CD14-positive monocyte (primary cell): ENCODE measurements around the gene VSX2. TPM values are rescaled to one million over a fixed set of nuclear protein-coding genes. Genes with fewer than 3 reads are reported as not detected.

ENCODE experiments used
- DNase-seq, 3 donors: peaks; one replicate each; pipeline ENCODE4 v3.0.0-alpha.2; 2011 to 2022
- H2AFZ ChIP-seq: 2 replicates; pipeline ENCODE4 v1.6.0; 2012; ENCODE audit warnings: mild to moderate bottlenecking, low read depth, low read length, inconsistent platforms; ENCODE audit not compliant: insufficient read depth, poor library complexity, severe bottlenecking
- H3K27ac ChIP-seq, 2 donors: 1 replicate in 1 of 2; 2 replicates in 1 of 2; pipeline ENCODE4 v1.5.1; 2012 to 2013; ENCODE audit warnings: low read length in 2 of 2, control low read depth in 1 of 2, inconsistent platforms in 1 of 2, low read depth in 1 of 2, mild to moderate bottlenecking in 1 of 2
- H3K27me3 ChIP-seq, 2 donors: one replicate each; pipeline versions ENCODE4 v1.6.0 to v1.6.1; 2011 to 2013; ENCODE audit warnings: low read length in 2 of 2; ENCODE audit not compliant: control insufficient read depth in 2 of 2, insufficient read depth in 2 of 2
- H3K36me3 ChIP-seq, 2 donors: replicated peaks in 1 of 2; 1 replicate in 1 of 2; 2 replicates in 1 of 2; pipeline versions ENCODE4 v1.5.1 to v1.6.1; 2012 to 2013; ENCODE audit warnings: low read length in 2 of 2, control low read depth in 1 of 2, inconsistent platforms in 1 of 2, mild to moderate bottlenecking in 1 of 2; ENCODE audit not compliant: insufficient read depth in 2 of 2, control insufficient read depth in 1 of 2
- H3K4me1 ChIP-seq, 2 donors: 1 replicate in 1 of 2; 2 replicates in 1 of 2; pipeline versions ENCODE4 v1.5.1 to v1.6.1; 2012 to 2013; ENCODE audit warnings: low read length in 2 of 2, control low read depth in 1 of 2, inconsistent platforms in 1 of 2, mild to moderate bottlenecking in 1 of 2, moderate library complexity in 1 of 2; ENCODE audit not compliant: insufficient read depth in 2 of 2, control insufficient read depth in 1 of 2
- H3K4me2 ChIP-seq: replicated peaks from 2 replicates; pipeline ENCODE3; 2012; ENCODE audit warnings: low read length, moderate library complexity, mild to moderate bottlenecking; ENCODE audit not compliant: poor library complexity, severe bottlenecking; ENCODE audit errors: extremely low read depth
- H3K4me3 ChIP-seq, 3 experiments: fragments of 200-600 bp in 1 of 3; sonication (generic) in 1 of 3; replicated peaks in 1 of 3; 1 replicate in 2 of 3; 2 replicates in 1 of 3; pipeline ENCODE4 v1.5.1; 2011 to 2013; ENCODE audit warnings: low read length in 3 of 3, mild to moderate bottlenecking in 3 of 3, control low read depth in 2 of 3, low read depth in 2 of 3, inconsistent platforms in 1 of 3, moderate library complexity in 1 of 3
- H3K79me2 ChIP-seq: 2 replicates; pipeline ENCODE4 v1.6.0; 2012; ENCODE audit warnings: mild to moderate bottlenecking, control low read depth, inconsistent platforms, low read length, moderate library complexity; ENCODE audit not compliant: insufficient read depth
- H3K9ac ChIP-seq: 2 replicates; pipeline ENCODE4 v1.6.0; 2017; ENCODE audit warnings: low read length, mild to moderate bottlenecking; ENCODE audit not compliant: insufficient read depth, poor library complexity, severe bottlenecking
- H3K9me3 ChIP-seq, 2 donors: replicated peaks in 1 of 2; 1 replicate in 1 of 2; 2 replicates in 1 of 2; pipeline versions ENCODE4 v1.5.1 to v1.6.1; 2012 to 2013; ENCODE audit warnings: low read length in 2 of 2, control low read depth in 1 of 2; ENCODE audit not compliant: control insufficient read depth in 1 of 2, insufficient read depth in 1 of 2
- H4K20me1 ChIP-seq: 2 replicates; pipeline ENCODE4 v1.6.0; 2012; ENCODE audit warnings: mild to moderate bottlenecking, low read length, control low read depth, moderate library complexity; ENCODE audit not compliant: insufficient read depth
- H3K27ac Mint-ChIP-seq, 7 donors: one replicate each; pipeline ENCODE4 v1.8.0; 2020; ENCODE audit warnings: mild to moderate bottlenecking in 7 of 7, mixed read lengths in 7 of 7, moderate library complexity in 6 of 7, inconsistent platforms in 2 of 7
- H3K27me3 Mint-ChIP-seq, 3 donors: one replicate each; pipeline ENCODE4 v1.8.0; 2021 to 2022; ENCODE audit warnings: low read depth in 3 of 3, mild to moderate bottlenecking in 3 of 3, mixed read lengths in 3 of 3, moderate library complexity in 3 of 3, inconsistent platforms in 1 of 3
- H3K36me3 Mint-ChIP-seq, 2 donors: one replicate each; pipeline ENCODE4 v1.8.0; 2020; ENCODE audit warnings: mixed read lengths in 2 of 2, inconsistent platforms in 1 of 2, mild to moderate bottlenecking in 1 of 2
- H3K4me1 Mint-ChIP-seq: one replicate; pipeline ENCODE4 v1.8.0; 2020; ENCODE audit warnings: mild to moderate bottlenecking, mixed read lengths
- H3K4me3 Mint-ChIP-seq, 2 donors: one replicate each; pipeline ENCODE4 v1.8.0; 2020; ENCODE audit warnings: mild to moderate bottlenecking in 2 of 2, mixed read lengths in 2 of 2, moderate library complexity in 1 of 2
- H3K9me3 Mint-ChIP-seq, 7 donors: one replicate each; pipeline ENCODE4 v1.8.0; 2020 to 2022; ENCODE audit warnings: mixed read lengths in 7 of 7, mild to moderate bottlenecking in 6 of 7, moderate library complexity in 6 of 7, inconsistent platforms in 2 of 7
- WGBS: methylation state at CpG from one replicate; pipeline ENCODE4 v1.1.5; 2013; ENCODE audit warnings: missing lambda C conversion rate; ENCODE audit not compliant: insufficient coverage; 5-methylcytosine and 5-hydroxymethylcytosine counted together
- intact Hi-C, 2 donors: fragments of 100-400 bp; cut with micrococcal nuclease; formaldehyde crosslinking; loops; one replicate each; pipeline versions ENCODE4 v1.15.0 to v1.15.1; 2023
- polyA plus RNA-seq, 3 donors: library from polyadenylated mRNA; depleted of rRNA in 1 of 3; unstranded in 2 of 3; stranded (reverse) in 1 of 3; fragments of 300-500 nt in 2 of 3; fragments of >200 nt in 1 of 3; fragmentation: Illumina TruSeq in 2 of 3; gene quantifications; 1 replicate in 2 of 3; 2 replicates in 1 of 3; pipeline ENCODE4 v1.2.3, GENCODE V29; 2012 to 2021
- TF ChIP-seq, protein P1 (sequence below): fragments of 200-600 bp; IDR thresholded peaks from one replicate; pipeline ENCODE4 v1.8.0; 2022; ENCODE audit warnings: antibody characterized with exemption, mild to moderate bottlenecking

Gene VSX2
- polyA plus RNA-seq, 3 donors, result not detected

DNA sequence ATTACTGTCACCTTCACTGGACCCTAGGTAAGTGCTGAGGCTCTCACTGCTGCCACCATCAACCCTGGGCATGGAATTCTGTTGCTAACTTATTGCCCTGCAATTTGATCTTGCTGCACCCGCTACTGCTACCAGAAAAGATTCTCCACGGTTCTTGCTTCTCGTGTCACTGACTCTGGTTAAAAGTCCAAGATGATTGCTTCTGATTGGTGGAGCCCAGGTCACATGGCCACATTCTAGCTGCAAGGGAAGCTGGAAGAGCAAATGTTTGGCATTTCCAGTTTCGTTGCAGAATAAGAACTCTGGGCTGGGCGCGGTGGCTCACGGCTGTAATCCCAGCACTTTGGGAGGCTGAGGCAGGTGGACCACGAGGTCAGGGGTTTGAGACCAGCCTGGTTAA lies 7.5 kb upstream of the VSX2 start:
- no peaks in the 10 kb centered on the region for H3K4me1 ChIP-seq
- H3K27ac Mint-ChIP-seq, result no peak overlapping the region
- H3K27ac ChIP-seq, result no peak overlapping the region
- H3K4me3 ChIP-seq, result no peak overlapping the region
- H3K9me3 Mint-ChIP-seq, result peaks cover 5 to 17% (median 16%) of the 10 kb centered on the region in 7 donors
- DNase-seq, result no peak
- H3K4me2 ChIP-seq, result no peak overlapping the region
- peaks cover 32 to 68% (median 45%) of the 10 kb centered on the region in 3 donors for H3K27me3 Mint-ChIP-seq
- H3K27me3 ChIP-seq, result peaks cover 0 to 28% of the 10 kb centered on the region in 2 donors
- H4K20me1 ChIP-seq, result no peaks in the 10 kb centered on the region
- intact Hi-C loops, result no loop called here
- WGBS, result 85% methylated on average over 8 of the region's 8 CpGs
- H3K4me1 Mint-ChIP-seq, result no peaks in the 10 kb centered on the region
- H3K4me3 Mint-ChIP-seq, result no peak overlapping the region
- TF ChIP-seq, protein P1, sequence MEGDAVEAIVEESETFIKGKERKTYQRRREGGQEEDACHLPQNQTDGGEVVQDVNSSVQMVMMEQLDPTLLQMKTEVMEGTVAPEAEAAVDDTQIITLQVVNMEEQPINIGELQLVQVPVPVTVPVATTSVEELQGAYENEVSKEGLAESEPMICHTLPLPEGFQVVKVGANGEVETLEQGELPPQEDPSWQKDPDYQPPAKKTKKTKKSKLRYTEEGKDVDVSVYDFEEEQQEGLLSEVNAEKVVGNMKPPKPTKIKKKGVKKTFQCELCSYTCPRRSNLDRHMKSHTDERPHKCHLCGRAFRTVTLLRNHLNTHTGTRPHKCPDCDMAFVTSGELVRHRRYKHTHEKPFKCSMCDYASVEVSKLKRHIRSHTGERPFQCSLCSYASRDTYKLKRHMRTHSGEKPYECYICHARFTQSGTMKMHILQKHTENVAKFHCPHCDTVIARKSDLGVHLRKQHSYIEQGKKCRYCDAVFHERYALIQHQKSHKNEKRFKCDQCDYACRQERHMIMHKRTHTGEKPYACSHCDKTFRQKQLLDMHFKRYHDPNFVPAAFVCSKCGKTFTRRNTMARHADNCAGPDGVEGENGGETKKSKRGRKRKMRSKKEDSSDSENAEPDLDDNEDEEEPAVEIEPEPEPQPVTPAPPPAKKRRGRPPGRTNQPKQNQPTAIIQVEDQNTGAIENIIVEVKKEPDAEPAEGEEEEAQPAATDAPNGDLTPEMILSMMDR, result no peak
- H3K79me2 ChIP-seq, result no peaks in the 10 kb centered on the region
- no peaks in the 10 kb centered on the region for H3K36me3 Mint-ChIP-seq
- no peaks in the 10 kb centered on the region for H3K36me3 ChIP-seq
- peaks cover 7% of the 10 kb centered on the region in 2 donors for H3K9me3 ChIP-seq
- no peak overlapping the region for H3K9ac ChIP-seq
- H2AFZ ChIP-seq, result no peak overlapping the region

DNA sequence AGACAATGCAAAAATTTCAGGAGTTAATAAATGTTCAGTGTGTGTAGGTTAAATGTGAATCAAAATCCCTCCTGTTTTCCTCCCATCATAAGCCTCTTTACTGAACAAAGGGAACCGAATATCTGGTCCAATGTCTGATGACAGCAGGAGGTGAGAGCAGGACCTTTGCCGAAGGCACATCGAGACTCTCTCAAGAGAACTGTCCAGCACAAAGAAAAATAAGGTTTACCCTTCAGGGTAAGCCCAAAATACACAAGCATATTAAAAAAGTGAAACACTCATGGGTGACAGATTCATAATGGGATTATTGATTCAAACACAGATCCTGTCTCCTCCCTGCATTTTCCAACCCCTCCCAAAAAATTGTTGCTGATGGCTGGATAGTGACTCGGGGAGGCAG lies 4.2 kb upstream of the VSX2 start:
- Mint-ChIP-seq H3K9me3 (peaks cover 5 to 18% (median 16%) of the 10 kb centered on the region in 7 donors), H3K27ac (no peak overlapping the region), H3K4me3 (no peak overlapping the region), H3K36me3 (peaks cover 0 to 3% of the 10 kb centered on the region in 2 donors), H3K27me3 (peaks cover 54 to 80% (median 68%) of the 10 kb centered on the region in 3 donors), H3K4me1 (no peaks in the 10 kb centered on the region)
- no peak overlapping the region for H3K27ac ChIP-seq
- no peak overlapping the region for H3K9ac ChIP-seq
- no peaks in the 10 kb centered on the region for H4K20me1 ChIP-seq
- no peak overlapping the region for H2AFZ ChIP-seq
- no CpG with 5 or more reads among the region's 4 CpGs for WGBS
- intact Hi-C loops, result no loop called here
- DNase-seq, result no peak
- no peak overlapping the region for H3K4me2 ChIP-seq
- no peaks in the 10 kb centered on the region for H3K79me2 ChIP-seq
- H3K36me3 ChIP-seq, result no peaks in the 10 kb centered on the region
- peaks cover 28 to 47% of the 10 kb centered on the region in 2 donors for H3K27me3 ChIP-seq
- peaks cover 7 to 23% of the 10 kb centered on the region in 2 donors for H3K9me3 ChIP-seq
- TF ChIP-seq, protein P1, result no peak
- H3K4me3 ChIP-seq, result no peak overlapping the region
- peaks cover 0 to under 1% of the 10 kb centered on the region in 2 donors for H3K4me1 ChIP-seq
